ENCODE measurements around the gene BAG5.
"Not testable (repeated sequence)": the region's sequence is repeated elsewhere in the genome, so short reads cannot be mapped to it uniquely, and the experiment has no call there.

The BAG5 gene

GRCh38 chr14:103522649-103523574, 39.5 kb downstream of the BAG5 start, which contains the start of gene CKB:
TSS of gene CKB (minus strand) at chr14:103522830. CDS start at chr14:103522493, 337 bp downstream.
- no peak for DNase-seq (ENCODE audit: low read depth, low spot score)

- DNase-seq (ENCODE audit: low read depth, low spot score), result no peak
Observed at GRCh38 chr14:103521951-103522563, 40.4 kb downstream of the BAG5 start.

GRCh38 chr14:103521438-103521950, 41.0 kb downstream of the BAG5 start:
- DNase-seq (ENCODE audit: low read depth, low spot score), result no peak

- DNase-seq (ENCODE audit: low read depth, low spot score), result no peak
Observed at GRCh38 chr14:103520657-103521437, 41.6 kb downstream of the BAG5 start.

- DNase-seq (ENCODE audit: low read depth, low spot score), result no peak
Observed at GRCh38 chr14:103520269-103520656, 42.2 kb downstream of the BAG5 start.

- no peak for DNase-seq (ENCODE audit: low read depth, low spot score)
Observed at GRCh38 chr14:103519837-103520212, 42.6 kb downstream of the BAG5 start.

- no peak for DNase-seq (ENCODE audit: low read depth, low spot score)
Observed at GRCh38 chr14:103519043-103519836, 43.2 kb downstream of the BAG5 start.

- DNase-seq (ENCODE audit: low read depth, low spot score), result no peak
Observed at GRCh38 chr14:103518422-103519042, 43.9 kb downstream of the BAG5 start.

GRCh38 chr14:103517721-103518421, 44.6 kb downstream of the BAG5 start:
- DNase-seq (ENCODE audit: low read depth, low spot score), result no peak

GRCh38 chr14:103517174-103517566, 45.3 kb downstream of the BAG5 start:
- DNase-seq (ENCODE audit: low read depth, low spot score), result no peak

GRCh38 chr14:103516426-103517173, 45.9 kb downstream of the BAG5 start:
- no peak for DNase-seq (ENCODE audit: low read depth, low spot score)

- DNase-seq (ENCODE audit: low read depth, low spot score), result no peak
Observed at GRCh38 chr14:103514596-103515421, 47.6 kb downstream of the BAG5 start.

GRCh38 chr14:103512701-103513611, 49.5 kb downstream of the BAG5 start:
- no peak for DNase-seq (ENCODE audit: low read depth, low spot score)

- DNase-seq (ENCODE audit: low read depth, low spot score), result not testable (repeated sequence)
Observed at GRCh38 chr14:103512180-103512579, 50.3 kb downstream of the BAG5 start.

GRCh38 chr14:103510724-103511693, 51.4 kb downstream of the BAG5 start:
- DNase-seq (ENCODE audit: low read depth, low spot score), result no peak

Data from brain pericyte (primary cell).